Astrocyte (in vitro differentiated cells and primary cell): Measurements from ENCODE around the gene ADD1. TPM values are rescaled to one million over a fixed set of nuclear protein-coding genes. Genes with fewer than 3 reads are reported as not detected.

ENCODE experiments used
- DNase-seq: peaks from one replicate; pipeline ENCODE4 v3.0.0-alpha.2; 2010; ENCODE audit warnings: low read depth
- FAIRE-seq: peaks from 2 replicates; lab custom pipeline; 2011; peaks lifted over from hg19 to GRCh38; lab: Jason Lieb, UNC
- H2AFZ ChIP-seq: 2 replicates; pipeline ENCODE4 v1.6.0; 2012; ENCODE audit warnings: low read depth, low read length, inconsistent platforms
- H3K27ac ChIP-seq: 2 replicates; pipeline ENCODE4 v1.5.1; 2011; ENCODE audit warnings: low read depth, low read length, inconsistent platforms
- H3K27me3 ChIP-seq: 2 replicates; pipeline ENCODE4 v1.6.0; 2011; ENCODE audit warnings: low read length, inconsistent platforms; ENCODE audit not compliant: insufficient read depth
- H3K36me3 ChIP-seq: 2 replicates; pipeline ENCODE4 v1.5.1; 2011; ENCODE audit warnings: low read length, inconsistent platforms; ENCODE audit not compliant: insufficient read depth
- H3K4me1 ChIP-seq: 2 replicates; pipeline ENCODE4 v1.5.1; 2011; ENCODE audit warnings: low read length, inconsistent platforms; ENCODE audit not compliant: insufficient read depth
- H3K4me2 ChIP-seq: 2 replicates; pipeline ENCODE4 v1.6.0; 2012; ENCODE audit warnings: low read length, inconsistent platforms
- H3K4me3 ChIP-seq: 2 replicates; pipeline ENCODE4 v1.5.1; 2011; ENCODE audit warnings: low read depth, mild to moderate bottlenecking, low read length, inconsistent platforms; ENCODE audit not compliant: insufficient read depth
- H3K79me2 ChIP-seq: 2 replicates; pipeline ENCODE4 v1.6.0; 2012; ENCODE audit warnings: mild to moderate bottlenecking, low read length, inconsistent platforms; ENCODE audit not compliant: insufficient read depth
- H3K9ac ChIP-seq: 2 replicates; pipeline ENCODE4 v1.6.0; 2012; ENCODE audit warnings: mild to moderate bottlenecking, low read length, inconsistent platforms
- H3K9me3 ChIP-seq: 2 replicates; pipeline ENCODE4 v1.5.1; 2012; ENCODE audit warnings: low read depth, mild to moderate bottlenecking, low read length, inconsistent platforms; ENCODE audit not compliant: insufficient read depth
- H4K20me1 ChIP-seq: 2 replicates; pipeline ENCODE4 v1.6.0; 2012; ENCODE audit warnings: low read length, inconsistent platforms; ENCODE audit not compliant: insufficient read depth
- H3K27ac Mint-ChIP-seq: one replicate; pipeline ENCODE4 v1.8.0; 2021; ENCODE audit warnings: mild to moderate bottlenecking, mixed read lengths; ENCODE audit not compliant: unreplicated experiment
- H3K27me3 Mint-ChIP-seq: one replicate; pipeline ENCODE4 v1.8.0; 2021; ENCODE audit warnings: low read depth, mixed read lengths; ENCODE audit not compliant: unreplicated experiment
- H3K36me3 Mint-ChIP-seq: one replicate; pipeline ENCODE4 v1.8.0; 2021; ENCODE audit warnings: low read depth, mixed read lengths; ENCODE audit not compliant: unreplicated experiment
- H3K4me1 Mint-ChIP-seq: one replicate; pipeline ENCODE4 v1.8.0; 2021; ENCODE audit warnings: low read depth, mixed read lengths; ENCODE audit not compliant: unreplicated experiment
- H3K4me3 Mint-ChIP-seq: one replicate; pipeline ENCODE4 v1.8.0; 2021; ENCODE audit warnings: mild to moderate bottlenecking, moderate library complexity, mixed read lengths; ENCODE audit not compliant: unreplicated experiment
- H3K9me3 Mint-ChIP-seq: one replicate; pipeline ENCODE4 v1.8.0; 2021; ENCODE audit warnings: mild to moderate bottlenecking, mixed read lengths; ENCODE audit not compliant: unreplicated experiment
- EZH2 ChIP-seq: IDR thresholded peaks from 2 replicates; pipeline ENCODE4 v1.6.1; 2012; ENCODE audit warnings: mild to moderate bottlenecking, low read length, inconsistent platforms; ENCODE audit not compliant: insufficient read depth
- total RNA-seq: library from RNA; stranded (reverse); gene quantifications from 2 replicates; pipeline ENCODE4 v1.2.1, GENCODE V29; 2021
- TF ChIP-seq, protein P1 (sequence below): IDR thresholded peaks from 2 replicates; pipeline ENCODE4 v1.5.1; 2011; ENCODE audit warnings: low read depth, mild to moderate bottlenecking, inconsistent platforms, low read length, moderate library complexity; ENCODE audit not compliant: insufficient read depth

Gene ADD1
- total RNA-seq, 1 donor from 2014 or later: 280 TPM

DNA sequence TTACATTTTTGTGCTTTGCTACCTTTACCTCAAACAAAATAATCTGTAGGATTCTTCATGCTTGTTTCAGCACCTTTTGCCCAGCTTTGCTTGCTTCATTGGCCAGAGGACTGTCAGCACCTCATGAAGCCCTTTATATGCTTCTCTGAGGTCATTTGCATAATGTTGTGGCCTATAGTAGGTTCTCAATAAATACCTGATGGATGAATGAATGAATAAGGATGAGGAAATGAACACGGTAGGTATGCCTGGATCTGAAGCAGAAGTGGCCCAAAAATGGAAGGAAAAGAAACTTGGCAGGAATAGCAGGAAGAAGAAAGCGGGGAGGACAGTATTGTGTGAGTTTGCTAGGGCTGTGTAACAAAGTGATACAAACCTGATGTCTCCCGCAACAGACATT is 127.6 kb downstream of the ADD1 start:
- no peak overlapping the region for H3K4me3 ChIP-seq
- H3K27me3 Mint-ChIP-seq: peaks cover 3% of the 10 kb centered on the region
- H3K79me2 ChIP-seq: no peaks in the 10 kb centered on the region
- H3K9me3 ChIP-seq: no peaks in the 10 kb centered on the region
- no peak overlapping the region for H3K4me3 Mint-ChIP-seq
- peaks cover 6% of the 10 kb centered on the region for H3K4me1 Mint-ChIP-seq
- no peaks in the 10 kb centered on the region for H4K20me1 ChIP-seq
- no peaks in the 10 kb centered on the region for H3K27me3 ChIP-seq
- H3K9ac ChIP-seq: no peak overlapping the region
- no peak for DNase-seq
- no peak overlapping the region for H3K27ac Mint-ChIP-seq
- H3K4me2 ChIP-seq: no peak overlapping the region
- H3K36me3 ChIP-seq: no peaks in the 10 kb centered on the region
- H3K4me1 ChIP-seq: no peaks in the 10 kb centered on the region
- H3K36me3 Mint-ChIP-seq: peaks cover 6% of the 10 kb centered on the region
- FAIRE-seq: no peak
- TF ChIP-seq, protein P1, sequence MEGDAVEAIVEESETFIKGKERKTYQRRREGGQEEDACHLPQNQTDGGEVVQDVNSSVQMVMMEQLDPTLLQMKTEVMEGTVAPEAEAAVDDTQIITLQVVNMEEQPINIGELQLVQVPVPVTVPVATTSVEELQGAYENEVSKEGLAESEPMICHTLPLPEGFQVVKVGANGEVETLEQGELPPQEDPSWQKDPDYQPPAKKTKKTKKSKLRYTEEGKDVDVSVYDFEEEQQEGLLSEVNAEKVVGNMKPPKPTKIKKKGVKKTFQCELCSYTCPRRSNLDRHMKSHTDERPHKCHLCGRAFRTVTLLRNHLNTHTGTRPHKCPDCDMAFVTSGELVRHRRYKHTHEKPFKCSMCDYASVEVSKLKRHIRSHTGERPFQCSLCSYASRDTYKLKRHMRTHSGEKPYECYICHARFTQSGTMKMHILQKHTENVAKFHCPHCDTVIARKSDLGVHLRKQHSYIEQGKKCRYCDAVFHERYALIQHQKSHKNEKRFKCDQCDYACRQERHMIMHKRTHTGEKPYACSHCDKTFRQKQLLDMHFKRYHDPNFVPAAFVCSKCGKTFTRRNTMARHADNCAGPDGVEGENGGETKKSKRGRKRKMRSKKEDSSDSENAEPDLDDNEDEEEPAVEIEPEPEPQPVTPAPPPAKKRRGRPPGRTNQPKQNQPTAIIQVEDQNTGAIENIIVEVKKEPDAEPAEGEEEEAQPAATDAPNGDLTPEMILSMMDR: no peak
- TF ChIP-seq EZH2: no peak
- H3K27ac ChIP-seq: no peak overlapping the region
- no peak overlapping the region for H2AFZ ChIP-seq
- H3K9me3 Mint-ChIP-seq: peaks cover 2% of the 10 kb centered on the region

DNA sequence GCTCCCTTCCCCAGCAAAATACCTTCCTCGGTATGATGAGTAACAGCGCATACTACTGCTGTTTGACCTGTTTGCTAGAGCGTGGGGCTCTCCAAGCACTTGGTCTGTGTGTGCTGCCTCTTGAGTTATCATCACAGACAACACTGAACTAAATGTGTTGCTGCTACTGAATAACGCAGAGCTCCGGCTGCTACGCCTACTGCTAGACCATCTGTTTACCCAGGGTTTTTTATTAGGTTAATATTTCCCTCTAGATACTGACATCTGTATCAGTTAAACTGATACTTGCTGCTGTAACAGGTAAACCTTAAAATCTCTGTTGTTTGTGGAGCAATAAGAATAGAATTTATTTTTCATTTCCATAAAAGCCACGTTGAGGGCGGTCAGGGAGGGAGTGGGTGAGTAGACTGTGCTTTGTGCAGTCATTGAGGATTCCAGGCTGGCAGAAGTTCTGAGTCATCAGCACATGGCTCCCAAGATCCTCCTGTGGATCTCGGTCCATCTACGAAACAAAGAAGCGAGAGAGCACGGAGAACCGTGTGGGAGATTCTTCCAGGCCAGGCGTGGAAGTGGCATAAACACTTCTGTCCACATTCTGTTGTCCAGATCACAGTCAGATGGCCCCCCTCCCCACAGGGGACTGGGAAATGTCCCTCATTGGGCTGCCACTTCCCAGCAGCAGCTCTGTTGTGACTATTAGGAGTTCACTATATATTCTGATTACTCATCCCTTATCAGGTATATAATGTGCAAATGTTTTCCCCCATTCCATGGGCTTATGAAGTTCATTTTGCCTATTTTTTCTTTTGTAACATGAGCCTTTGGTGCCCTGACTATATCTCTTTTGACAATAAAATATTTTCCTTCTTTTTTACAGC is 133.8 kb downstream of the ADD1 start:
- Mint-ChIP-seq H3K36me3 (peaks cover 6% of the 10 kb centered on the region), H3K27me3 (peaks cover 6% of the 10 kb centered on the region), H3K27ac (peak overlapping the region; percentile 96), H3K9me3 (peaks cover 3% of the 10 kb centered on the region), H3K4me3 (no peak overlapping the region), H3K4me1 (peaks cover 13% of the 10 kb centered on the region)
- H3K4me3 ChIP-seq: no peak overlapping the region
- H3K9ac ChIP-seq: peak overlapping the region; percentile 30
- FAIRE-seq: peak; percentile 23
- H3K4me2 ChIP-seq: peak overlapping the region; percentile 16
- no peaks in the 10 kb centered on the region for H3K79me2 ChIP-seq
- H4K20me1 ChIP-seq: no peaks in the 10 kb centered on the region
- peaks cover 17% of the 10 kb centered on the region for H3K9me3 ChIP-seq
- no peaks in the 10 kb centered on the region for H3K27me3 ChIP-seq
- H3K4me1 ChIP-seq: peaks cover 4% of the 10 kb centered on the region
- peak overlapping the region; percentile 13 for H3K27ac ChIP-seq
- no peak for TF ChIP-seq EZH2
- TF ChIP-seq, protein P1: no peak
- peak overlapping the region; percentile 68 for H2AFZ ChIP-seq
- DNase-seq: peak; percentile 72
- H3K36me3 ChIP-seq: no peaks in the 10 kb centered on the region

Other genes with a start within 250 kb of the ADD1 start
- gene TNIP2, start 87.5 kb upstream of the ADD1 start, total RNA-seq: 31.1 and 33.7 TPM in 2 replicates
- gene SH3BP2, start 50.8 kb upstream of the ADD1 start, total RNA-seq: 33.7 and 35.0 TPM in 2 replicates
- 28.3 and 35.3 TPM in 2 replicates for gene NOP14, start 119.6 kb downstream of the ADD1 start, total RNA-seq
- 6.7 and 8.5 TPM in 2 replicates for gene GRK4, start 119.7 kb downstream of the ADD1 start, total RNA-seq
- not detected in 2 replicates for gene HTT-AS, start 230.7 kb downstream of the ADD1 start, total RNA-seq
- 62.8 and 65.2 TPM in 2 replicates for gene HTT, start 230.8 kb downstream of the ADD1 start, total RNA-seq